Measurements from ENCODE around the gene KIF13A.
"Not testable (repeated sequence)": the region's sequence is repeated elsewhere in the genome, so short reads cannot be mapped to it uniquely, and the experiment has no call there.

Gene KIF13A

DNA sequence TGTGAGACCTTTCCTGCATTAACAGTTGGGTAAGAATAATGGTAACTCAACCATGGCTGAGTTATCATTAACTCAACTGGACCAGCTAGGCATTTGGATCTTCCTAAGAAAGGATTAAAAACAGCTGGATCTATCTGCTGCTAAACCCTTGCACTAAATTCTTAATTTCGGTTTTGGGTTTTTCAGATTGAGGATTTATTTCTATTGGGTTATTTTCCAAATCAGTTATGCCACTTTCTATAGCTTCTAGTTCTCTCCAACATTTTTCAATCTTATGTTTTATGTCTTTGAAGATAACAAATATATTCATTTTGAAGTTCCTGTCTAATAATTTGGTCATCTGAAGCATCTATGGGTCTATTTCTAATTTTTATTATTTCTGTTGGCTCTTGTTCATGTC is 92.5 kb downstream of the KIF13A start:
- DNase-seq = no peak

DNA sequence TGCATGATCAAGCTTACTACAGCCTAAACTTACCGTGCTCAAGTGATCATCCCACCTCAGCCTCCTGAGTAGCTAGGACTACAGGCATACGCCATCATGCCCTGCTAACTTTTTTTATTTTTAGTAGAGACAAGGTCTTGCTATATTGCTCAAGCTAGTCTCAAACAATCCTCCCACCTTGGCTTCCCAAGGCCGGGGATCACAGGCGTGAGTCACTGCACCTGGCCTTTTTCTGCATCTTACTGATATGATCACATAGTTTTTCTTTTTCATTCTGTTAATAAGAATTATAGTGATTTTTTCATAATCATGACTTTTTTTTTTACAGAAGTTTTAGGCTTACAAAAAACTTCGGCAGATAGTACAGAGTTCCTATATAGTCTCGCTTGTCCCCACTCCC is 93.2 kb downstream of the KIF13A start:
- DNase-seq = no peak

DNA sequence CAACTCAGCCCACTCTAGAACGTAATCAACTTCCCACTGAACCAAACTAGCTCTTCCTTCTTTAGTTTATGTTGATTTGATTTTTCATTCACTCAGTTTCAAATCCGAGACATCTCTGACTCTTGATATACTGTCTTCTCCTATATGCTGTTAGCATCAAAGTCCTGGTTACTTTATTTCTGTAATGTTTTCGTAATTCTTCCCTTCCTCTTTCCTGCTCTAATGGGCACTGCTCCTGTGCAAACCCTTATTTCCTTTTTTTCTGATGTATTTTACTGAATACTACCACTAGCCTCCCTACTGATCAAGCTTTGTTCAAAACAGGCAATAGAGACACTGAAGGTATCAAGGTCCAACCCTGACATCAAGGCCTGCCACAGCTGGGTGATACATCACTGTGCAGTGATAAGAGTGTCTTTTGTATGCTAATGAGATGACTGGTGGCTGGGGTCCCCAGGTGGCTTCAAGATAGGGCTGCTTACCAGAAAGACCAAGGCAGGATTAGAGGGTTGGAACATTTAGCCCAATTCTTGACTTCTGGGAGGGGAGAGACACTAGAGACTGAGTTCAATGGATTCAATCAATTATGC is 95.2 kb downstream of the KIF13A start:
- no peak for DNase-seq

DNA sequence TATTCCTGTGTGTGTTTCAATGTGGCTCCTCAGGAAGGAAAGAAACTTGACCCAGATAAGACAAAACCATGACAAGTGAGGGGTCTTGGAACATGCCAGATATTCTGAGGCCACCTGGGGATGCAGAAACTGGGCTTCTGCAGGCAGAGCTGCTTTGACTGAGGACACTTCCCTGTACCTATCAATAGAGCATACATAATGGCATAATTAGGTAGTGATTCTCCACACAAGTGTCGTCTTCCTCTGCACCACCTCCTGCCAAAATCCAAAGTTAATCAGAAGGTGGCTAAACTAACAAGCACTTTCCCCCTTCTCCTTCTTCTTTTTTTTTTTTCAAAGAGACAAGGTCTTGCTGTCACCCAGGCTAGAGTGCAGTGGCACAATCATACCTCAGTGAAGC is 97.1 kb downstream of the KIF13A start:
- no peak for DNase-seq

DNA sequence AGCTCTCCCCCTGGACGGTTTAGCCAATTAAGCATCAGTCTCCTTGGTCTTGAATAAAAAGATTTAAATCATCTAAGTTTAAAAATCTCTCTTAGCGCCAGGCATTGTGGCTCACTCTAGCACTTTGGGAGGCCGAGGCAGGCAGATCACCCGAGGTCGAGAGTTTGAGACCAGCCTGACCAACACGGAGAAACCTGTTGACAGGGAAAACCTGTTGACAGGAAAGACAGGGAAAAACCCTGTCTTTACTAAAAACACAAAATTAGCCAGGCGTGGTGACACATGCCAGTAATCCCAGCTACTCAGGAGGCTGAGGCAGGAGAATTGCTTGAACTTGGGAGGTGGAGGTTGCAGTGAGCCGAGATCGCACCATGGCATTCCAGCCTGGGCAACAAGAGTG is 97.7 kb downstream of the KIF13A start:
- not testable (repeated sequence) for DNase-seq

DNA sequence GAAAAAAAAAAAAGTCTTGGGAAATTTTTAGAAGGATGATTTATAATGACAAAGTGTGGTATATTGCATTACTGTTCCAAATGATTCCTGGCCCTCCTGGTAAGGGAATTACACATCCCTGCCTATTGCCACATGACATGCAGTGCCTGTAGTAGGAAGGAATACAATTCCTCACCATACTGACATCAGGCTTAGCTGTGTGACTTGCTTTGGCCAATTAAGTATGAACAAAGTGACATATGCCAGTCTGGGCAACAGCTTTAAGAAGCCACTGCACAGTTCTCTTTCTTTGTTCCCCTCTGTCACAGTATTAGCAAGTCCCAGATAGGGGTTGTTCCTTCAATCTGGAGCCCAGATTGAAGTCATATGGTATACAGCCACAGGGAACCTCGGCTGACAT is 100.5 kb downstream of the KIF13A start:
- no peak for DNase-seq

DNA sequence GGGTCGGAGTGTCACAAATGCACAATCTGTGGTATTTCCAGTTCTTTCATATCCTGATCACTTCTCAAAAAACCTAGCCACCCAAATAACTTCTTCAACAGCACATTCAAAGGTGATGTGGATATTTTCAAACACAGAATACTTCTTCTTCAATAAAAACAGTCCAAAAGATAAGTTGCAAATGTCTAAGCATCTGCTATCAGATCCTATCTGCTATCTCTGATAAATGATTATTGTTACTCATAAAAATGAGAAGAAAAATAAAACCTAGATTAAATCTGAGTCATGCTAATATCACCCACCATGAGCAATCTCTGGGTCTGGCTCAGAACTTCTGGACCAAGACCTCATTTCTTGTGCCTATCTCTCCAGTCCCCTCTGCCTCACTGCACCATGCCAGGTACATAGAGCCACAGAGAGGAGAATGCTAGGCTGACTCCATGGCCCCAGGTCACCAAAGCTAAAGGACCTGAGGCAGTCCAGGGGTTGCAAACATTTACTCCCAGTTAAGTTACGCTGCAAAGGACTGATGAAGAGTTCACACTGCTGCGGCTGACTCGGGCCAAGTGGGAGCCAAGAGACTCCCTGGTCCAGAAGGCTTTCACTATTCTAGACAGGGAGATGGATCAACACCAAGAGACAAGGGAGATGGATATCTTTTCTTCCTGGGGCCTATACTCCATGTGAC is 101.4 kb downstream of the KIF13A start:
- no peak for DNase-seq

DNA sequence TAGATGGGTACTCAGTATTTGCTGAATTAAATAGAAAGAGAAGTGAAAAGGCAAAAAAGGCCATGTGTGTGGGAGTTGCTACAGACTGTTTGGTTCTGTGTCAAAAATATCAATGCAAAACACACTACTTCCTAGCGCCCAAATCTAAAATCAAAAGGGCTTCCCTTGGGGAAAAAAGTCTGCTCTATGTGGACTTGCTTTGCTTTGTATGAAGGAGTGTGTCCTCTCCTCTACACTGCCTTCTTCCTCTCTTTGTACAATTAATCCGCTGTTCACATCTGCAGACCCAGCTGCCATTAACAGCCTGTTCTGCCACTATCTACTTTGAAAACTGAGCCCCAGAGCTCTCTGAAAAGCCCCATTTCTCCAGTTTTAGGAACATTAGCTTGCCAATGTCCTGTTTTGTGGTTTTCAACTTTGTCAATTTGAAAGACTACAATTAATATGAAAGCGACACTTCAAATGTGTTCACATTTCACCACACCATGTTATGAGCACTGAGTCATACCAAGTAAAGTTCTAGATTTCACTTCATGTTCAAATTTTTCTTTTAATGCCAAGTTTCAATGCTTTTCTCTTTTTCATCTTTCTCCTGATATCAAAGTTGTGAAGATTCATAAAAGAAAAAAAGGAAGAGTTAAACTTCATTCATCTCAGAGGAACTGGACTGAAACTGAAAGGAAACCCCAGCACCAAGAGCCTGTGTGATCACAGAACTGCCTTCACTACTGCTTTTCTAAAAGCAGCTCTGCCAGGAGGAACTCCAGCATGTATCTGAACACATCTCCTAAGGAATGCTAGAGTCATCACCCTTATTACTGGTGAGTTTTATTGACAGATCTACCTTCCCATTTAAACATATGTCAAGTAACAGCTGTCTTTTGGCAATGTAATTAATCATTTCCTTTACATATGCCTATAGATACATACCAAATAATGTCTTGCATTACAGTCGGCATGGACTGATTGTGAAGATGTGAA is 102.6 kb downstream of the KIF13A start:
- DNase-seq = no peak

DNA sequence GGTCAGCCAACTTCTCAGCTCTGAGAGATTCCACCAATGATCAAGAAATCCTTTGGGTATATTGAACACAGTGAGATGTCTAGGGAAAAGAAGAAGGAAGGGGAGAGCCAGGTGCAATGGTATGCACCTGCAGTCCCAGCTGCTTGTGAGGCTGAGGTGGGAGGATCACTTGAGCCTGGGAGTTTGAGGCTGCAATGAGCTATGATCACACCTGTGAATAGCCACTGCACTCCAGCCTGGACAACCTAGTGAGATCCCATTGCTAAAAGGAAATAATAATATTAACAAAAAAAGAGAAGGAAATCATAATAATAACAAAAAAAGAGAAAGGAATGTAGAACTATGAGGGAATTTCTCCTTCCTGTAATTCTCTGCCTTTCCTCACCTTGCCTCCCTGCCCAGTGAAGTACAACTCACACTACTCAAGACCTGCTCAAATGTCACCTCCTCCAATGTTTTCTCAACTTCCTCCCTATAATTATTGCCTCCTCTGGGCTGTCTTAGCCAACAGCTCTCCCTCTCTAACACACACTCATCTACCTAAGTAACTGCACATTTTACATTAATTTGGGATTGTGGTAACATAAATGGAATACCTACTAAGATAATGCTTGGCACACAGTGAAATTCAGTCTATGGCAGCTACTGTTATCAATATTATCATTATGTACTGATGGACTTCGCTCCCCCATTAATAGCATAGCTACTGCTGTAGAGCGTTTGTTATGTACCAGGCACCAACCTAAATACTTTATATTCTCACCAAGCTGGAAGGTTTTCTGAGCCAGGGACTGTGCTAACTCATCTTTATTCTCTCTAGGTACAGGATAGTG is 103.6 kb downstream of the KIF13A start:
- no peak for DNase-seq

DNA sequence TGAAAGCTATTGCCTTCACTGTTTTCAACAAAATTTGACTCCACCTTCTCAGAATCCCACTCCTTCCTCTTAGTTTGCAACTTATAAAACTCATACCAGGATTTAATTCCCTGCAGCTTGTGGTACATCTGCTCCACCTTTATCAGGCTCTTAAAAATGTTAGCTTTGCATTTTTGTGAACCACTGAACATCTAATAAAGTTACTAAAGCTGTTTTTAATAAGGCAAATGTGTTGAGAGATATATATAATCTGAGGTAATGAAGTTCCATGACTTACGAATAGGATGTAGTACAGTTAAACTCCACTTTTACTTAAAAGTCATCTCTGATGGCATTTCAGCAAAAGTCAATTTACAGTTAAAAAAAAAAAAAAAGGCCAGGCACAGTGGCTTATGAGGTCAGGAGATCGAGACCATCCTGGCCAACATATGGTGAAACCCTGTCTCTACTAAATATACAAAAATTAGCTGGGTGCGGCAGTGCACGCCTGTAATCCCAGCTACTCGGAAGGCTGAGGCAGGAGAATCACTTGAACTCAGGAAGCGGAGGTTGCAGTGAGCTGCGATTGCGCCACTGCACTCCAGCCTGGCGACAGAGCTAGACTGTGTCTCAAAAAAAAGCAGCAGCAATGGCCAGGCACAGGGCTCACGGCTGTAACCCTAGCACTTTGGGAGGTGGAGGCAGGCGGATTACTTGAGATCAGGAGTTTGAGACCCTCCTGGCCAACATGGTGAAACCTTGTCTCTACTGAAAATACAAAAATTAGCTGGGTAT is 106.2 kb downstream of the KIF13A start:
- no peak for DNase-seq

DNA sequence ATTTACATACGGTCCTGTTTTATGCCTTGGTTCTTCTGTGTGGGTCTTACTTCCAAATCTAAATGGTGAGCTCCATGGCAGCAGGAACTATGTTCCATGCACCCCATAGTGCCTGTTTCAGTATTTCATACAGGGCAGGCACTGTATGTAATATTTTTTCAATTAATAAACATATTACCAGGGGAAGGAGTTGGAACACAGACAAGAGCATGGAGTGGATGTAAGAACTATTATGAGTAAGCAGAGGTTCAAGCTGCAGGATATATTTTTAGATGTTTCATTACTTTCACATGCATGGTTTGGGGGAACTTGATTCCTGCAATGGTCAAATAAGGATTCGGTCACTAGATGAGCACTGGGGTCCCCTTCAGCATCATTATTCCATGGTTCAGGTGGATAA is 108.3 kb downstream of the KIF13A start:
- DNase-seq = no peak

DNA sequence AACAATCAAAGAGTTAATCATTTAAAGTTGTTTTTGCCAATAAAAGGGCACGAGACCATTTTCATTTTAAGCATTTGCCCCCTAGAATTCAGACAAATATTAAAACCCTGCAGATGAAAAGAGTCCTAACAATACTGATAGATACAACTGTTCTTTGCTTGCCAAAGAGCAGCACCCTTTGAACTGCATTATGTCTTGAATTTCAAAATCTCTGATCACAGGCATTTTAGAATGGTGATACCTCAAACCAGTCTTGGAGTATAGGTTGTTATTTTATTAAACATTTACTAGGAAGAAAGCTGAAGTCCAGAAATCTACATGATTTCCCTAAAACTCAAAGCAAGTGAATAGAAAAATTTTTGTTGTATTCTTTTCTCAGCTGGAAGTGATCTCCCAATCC is 108.7 kb downstream of the KIF13A start:
- DNase-seq = no peak

DNA sequence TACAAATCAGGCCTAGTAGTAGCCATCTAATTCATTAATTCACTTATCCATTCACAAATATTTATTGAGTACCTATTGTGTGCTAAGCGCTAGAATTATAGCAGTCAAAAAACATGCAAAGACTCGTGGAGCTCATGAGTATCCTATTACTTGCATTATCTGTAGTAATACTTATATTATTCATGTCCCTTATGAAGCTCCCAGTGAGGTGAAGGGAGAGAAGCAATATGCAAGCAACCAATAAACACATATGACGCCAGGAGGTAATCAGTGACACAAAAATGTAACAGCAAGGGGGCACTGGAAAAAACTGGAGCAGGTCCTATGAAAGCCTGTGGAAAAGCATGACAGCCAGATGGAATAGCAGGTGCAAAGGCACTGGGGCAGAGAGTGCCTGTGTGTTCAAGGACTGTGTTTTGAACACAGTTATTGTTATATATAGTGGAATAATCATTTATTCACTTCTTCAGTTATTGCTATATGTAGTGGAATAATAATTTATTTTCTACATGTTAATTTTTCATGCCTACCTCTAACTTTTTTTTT is 109.5 kb downstream of the KIF13A start:
- no peak for DNase-seq

DNA sequence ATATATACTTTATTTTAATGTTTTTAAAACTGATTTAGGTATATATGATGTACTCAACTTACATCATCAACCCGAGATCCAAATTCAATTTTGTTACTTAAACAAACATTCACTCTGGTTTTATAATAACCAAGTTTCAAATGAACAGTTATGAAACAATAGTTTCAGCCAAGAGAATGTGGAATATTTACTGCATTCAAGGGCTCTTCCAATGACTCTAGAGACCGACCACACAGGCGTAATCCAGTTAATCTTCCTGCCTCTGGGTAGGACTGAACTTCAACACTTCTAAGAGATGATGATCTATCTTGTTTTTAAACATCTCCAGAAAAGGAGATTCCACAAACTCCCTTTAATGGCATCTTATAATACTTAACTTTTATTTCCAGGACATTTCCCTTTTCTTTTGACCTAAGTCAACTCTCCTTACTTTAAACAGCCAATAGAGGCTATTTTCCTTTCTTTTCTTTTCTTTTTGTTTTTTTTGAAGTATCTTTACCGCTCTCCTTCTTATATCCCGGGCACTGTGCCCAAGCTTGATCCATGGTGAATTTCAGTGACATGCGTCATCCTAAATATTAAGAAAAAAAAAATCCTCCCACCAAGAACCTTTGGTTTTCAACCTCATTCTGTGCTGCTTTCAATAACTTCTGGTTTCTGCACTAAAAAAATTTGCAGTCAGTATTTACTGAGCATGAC is 110.1 kb downstream of the KIF13A start:
- no peak for DNase-seq

DNA sequence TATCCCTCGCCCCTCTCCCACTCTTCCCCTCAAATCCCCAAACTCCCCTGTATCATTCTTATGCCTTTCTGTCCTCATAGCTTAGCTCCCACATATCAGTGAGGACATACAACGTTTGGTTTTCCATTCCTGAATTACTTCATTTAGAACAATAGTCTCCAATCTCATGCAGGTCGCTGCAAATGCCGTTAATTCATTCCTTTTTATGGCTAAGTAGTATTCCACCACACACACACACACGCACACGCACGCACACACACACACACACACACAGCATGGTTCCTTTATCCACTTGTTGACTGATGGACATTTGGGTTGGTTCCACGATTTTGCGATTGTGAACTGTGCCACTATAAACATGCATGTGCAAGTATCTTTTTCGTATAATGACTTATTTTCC is 112.7 kb downstream of the KIF13A start:
- no peak for DNase-seq

DNA sequence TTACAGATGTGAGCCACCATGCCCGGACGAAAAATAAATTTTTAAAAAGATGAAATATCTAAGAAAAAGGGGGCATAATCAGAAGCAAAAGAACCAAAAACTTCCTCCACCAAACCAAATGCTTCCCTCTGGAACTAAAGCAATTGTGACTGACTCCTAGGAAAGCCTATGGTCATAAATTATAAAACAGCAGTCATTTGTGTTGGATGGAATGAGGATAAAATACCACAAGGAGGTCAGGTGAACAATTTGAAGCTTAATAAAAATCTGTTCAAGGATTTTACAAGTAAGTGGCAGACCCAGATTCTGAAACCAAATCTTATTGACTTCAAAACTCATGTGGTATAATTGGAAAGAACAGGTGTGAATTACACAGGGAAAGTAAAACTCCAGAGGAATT is 114.5 kb downstream of the KIF13A start:
- DNase-seq = no peak

DNA sequence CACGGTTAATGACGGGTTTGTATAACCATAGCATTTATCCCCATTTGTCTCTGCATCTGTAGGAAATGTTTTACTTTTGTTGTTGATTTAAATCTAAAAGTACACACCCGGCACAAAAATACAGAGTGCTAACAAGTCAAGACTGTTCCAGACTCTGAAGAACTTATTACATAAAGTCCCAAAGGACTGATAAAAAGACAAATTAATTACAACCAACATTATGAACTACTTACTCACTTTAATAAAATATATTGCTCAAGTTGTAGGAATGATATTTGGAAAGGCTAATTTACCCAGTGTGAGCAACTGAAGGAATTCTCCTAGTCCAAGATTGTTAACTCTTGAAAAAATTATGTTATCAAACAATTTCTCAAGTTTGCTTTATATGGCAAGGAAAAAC is 115.6 kb downstream of the KIF13A start:
- DNase-seq = no peak

DNA sequence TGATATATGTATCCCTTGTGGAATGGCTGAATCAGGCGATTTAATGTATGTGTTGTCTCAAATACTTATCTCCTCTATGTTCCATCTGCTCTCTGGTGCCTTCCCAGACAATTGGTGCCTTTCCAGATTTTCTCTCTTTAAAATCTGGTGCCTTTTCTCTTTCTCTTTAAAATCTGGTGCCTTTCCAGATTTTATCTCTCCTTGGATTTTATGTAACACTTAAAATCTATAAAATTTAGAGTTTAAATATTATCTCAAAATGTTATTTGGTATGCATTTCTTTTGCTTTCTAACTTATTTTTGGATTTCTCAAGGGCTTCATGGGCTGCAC is 116.3 kb downstream of the KIF13A start:
- DNase-seq = no peak

DNA sequence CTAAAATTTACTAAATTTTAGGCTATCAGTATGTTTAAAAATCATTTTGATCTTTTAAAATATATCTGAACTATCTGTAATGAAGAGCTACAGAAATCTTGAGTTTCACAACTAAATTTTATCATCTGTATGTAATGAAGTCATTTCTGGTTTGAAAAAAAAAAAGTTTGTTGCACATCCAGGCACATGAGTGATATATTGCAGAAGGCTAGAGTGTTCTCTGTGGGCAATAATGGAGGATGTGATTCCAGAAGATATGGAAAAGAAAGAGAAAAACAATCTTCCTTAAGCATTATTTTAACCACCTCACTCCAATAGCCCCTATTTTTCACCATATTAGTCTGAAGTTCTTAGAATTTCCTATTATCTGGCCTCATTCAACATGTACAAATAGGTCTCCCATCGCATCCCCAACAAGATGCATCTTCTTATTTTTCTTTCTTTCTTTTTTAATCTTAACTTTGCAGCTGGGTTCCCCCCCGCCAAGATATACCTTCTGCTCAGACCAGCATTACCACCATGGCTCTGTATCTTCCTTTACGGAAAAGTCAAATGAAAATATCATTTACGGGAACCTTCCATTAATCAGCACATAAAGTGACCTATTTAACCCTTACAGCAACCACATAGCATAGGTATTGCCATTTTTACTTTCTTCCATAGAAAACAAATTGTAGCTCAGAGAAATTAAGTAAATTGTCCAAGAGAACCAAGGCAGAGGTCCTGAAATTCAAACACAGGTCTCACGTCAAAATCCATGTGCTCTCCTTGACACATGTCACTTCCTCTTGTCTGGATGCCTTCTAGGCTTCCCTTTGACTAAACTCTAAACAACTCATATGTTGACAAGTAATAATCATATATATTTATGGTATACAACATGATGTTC is 116.9 kb downstream of the KIF13A start:
- no peak for DNase-seq

DNA sequence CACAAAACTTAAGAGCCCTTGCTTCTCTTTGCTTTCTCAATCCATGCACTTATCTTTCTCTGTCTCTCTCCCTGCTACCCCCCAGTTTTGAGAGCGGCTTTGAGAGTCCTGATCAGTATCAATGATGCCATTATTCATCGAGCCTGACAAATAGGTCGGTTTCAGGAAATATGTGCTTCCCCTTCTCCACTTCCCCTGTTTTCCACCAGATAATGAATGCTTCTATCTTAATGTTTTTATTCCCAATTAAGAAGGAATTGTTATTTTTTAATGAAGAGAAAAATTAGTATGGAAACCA is 117.7 kb downstream of the KIF13A start:
- DNase-seq = no peak
